HepG2 (cell line): ENCODE results near the gene ATN1. TPM values are rescaled to one million over a fixed set of nuclear protein-coding genes. Genes with fewer than 3 reads are reported as not detected.
A peak's percentile ranks its signal among the peaks of the same experiment; 100 is the strongest.

Experiments
- ATAC-seq: fragments of 200-7000 bp; cut with Tn5 transposase; 3 replicates; pipeline ENCODE4 v1.9.1; 2020; ENCODE audit warnings: mild to moderate bottlenecking, moderate library complexity
- BruUV-seq: library from RNA; stranded (reverse); fragments of 400-500 nt; replicated peaks from 2 replicates; lab custom pipeline; 2021; lab: Mats Ljungman, UMichigan
- CTCF ChIA-PET: fragments of 300-600 bp; formaldehyde crosslinking; extraction: SDS; loops from one replicate; lab custom pipeline; 2021; ENCODE audit warnings: low total read pairs, inconsistent platforms, low intra/inter-chr PET ratio; lab: Yijun Ruan, JAX
- POLR2A ChIA-PET: fragments of 350-600 bp; sonication (Branson Sonifier 250); formaldehyde crosslinking; loops from one replicate; lab custom pipeline; 2020; ENCODE audit warnings: antibody characterized with exemption, inconsistent platforms; lab: Yijun Ruan, JAX
- DNase-seq: peaks from one replicate; pipeline ENCODE4 v3.0.0-alpha.2; 2015; ENCODE audit warnings: low spot score
- FAIRE-seq: peaks from 3 replicates; lab custom pipeline; 2011; peaks lifted over from hg19 to GRCh38; lab: Jason Lieb, UNC
- H2AFZ ChIP-seq: one replicate; pipeline ENCODE4 v1.6.1; 2011; ENCODE audit warnings: low read length, inconsistent platforms
- H3K27ac ChIP-seq: fragments of 300-600 bp; 3 replicates; pipeline ENCODE4 v1.8.0; 2011; ENCODE audit warnings: mixed run types, mild to moderate bottlenecking, mixed read lengths, low read length, inconsistent platforms; ENCODE audit not compliant: insufficient read depth; ENCODE audit errors: extremely low read length
- H3K27me3 ChIP-seq, 2 experiments: fragments of 200-600 bp in 1 of 2; 2 replicates in 1 of 2; 3 replicates in 1 of 2; pipeline versions ENCODE4 v1.6.0 to v1.8.0; 2011; ENCODE audit warnings: low read length in 2 of 2, mild to moderate bottlenecking in 2 of 2, moderate library complexity in 2 of 2, inconsistent platforms in 1 of 2; ENCODE audit not compliant: insufficient read depth in 2 of 2, control insufficient read depth in 1 of 2
- H3K36me3 ChIP-seq, 2 experiments: fragments of 200-600 bp in 1 of 2; replicated peaks in 1 of 2; 2 replicates in 1 of 2; 3 replicates in 1 of 2; pipeline versions ENCODE4 v1.5.1 to v1.8.0; 2011; ENCODE audit warnings: low read length in 2 of 2, inconsistent platforms in 1 of 2; ENCODE audit not compliant: insufficient read depth in 2 of 2, control insufficient read depth in 1 of 2
- H3K4me1 ChIP-seq: 2 replicates; pipeline ENCODE4 v1.5.1; 2012; ENCODE audit warnings: low read length, inconsistent platforms; ENCODE audit not compliant: insufficient read depth
- H3K4me2 ChIP-seq: 2 replicates; pipeline ENCODE4 v1.6.0; 2011; ENCODE audit warnings: low read depth, low read length, inconsistent platforms
- H3K4me3 ChIP-seq, 3 experiments: fragments of 200-600 bp in 1 of 3; sonication (generic), shearing (Covaris generic) in 1 of 3; replicated peaks in 1 of 3; 2 replicates each; pipeline ENCODE4 v1.5.1; 2011 to 2016; ENCODE audit warnings: low read length in 3 of 3, inconsistent platforms in 2 of 3, low read depth in 2 of 3, mild to moderate bottlenecking in 2 of 3, control low read depth in 1 of 3, mixed read lengths in 1 of 3; ENCODE audit not compliant: insufficient read depth in 1 of 3
- H3K79me2 ChIP-seq: one replicate; pipeline ENCODE4 v1.6.1; 2011; ENCODE audit warnings: low read length, inconsistent platforms; ENCODE audit not compliant: insufficient read depth
- H3K9ac ChIP-seq: 2 replicates; pipeline ENCODE4 v1.6.0; 2011; ENCODE audit warnings: mild to moderate bottlenecking, low read depth, low read length, inconsistent platforms; ENCODE audit not compliant: insufficient read depth
- H3K9me3 ChIP-seq: 2 replicates; pipeline ENCODE4 v1.5.1; 2012; ENCODE audit warnings: mild to moderate bottlenecking, low read length
- H4K20me1 ChIP-seq: 2 replicates; pipeline ENCODE4 v1.6.0; 2011; ENCODE audit warnings: inconsistent platforms, mild to moderate bottlenecking, low read length, moderate library complexity; ENCODE audit not compliant: insufficient read depth
- CTCF ChIP-seq: sonication (generic); formaldehyde crosslinking; IDR thresholded peaks from 2 replicates; pipeline ENCODE4 v1.5.0; 2020; ENCODE audit warnings: mild to moderate bottlenecking, missing genetic modification reagents, moderate library complexity
- E2F5 ChIP-seq: sonication (generic); formaldehyde crosslinking; conservative IDR thresholded peaks from 2 replicates; pipeline ENCODE4 v1.4.0; 2020; ENCODE audit warnings: missing genetic modification reagents
- HOXA3 ChIP-seq: sonication (generic); formaldehyde crosslinking; IDR thresholded peaks from 2 replicates; pipeline ENCODE4 v1.5.0; 2020; ENCODE audit warnings: missing genetic modification reagents
- JDP2 ChIP-seq: sonication (generic); formaldehyde crosslinking; IDR thresholded peaks from 2 replicates; pipeline ENCODE4 v1.8.1; 2022; ENCODE audit warnings: missing genetic modification reagents, borderline replicate concordance
- KDM2A ChIP-seq: sonication (generic); formaldehyde crosslinking; IDR thresholded peaks from 2 replicates; pipeline ENCODE4 v1.4.0; 2020; ENCODE audit warnings: low read depth, missing genetic modification reagents, borderline replicate concordance
- KMT2B ChIP-seq: IDR thresholded peaks from 2 replicates; pipeline ENCODE4 v1.6.1; 2016; ENCODE audit warnings: missing genetic modification reagents, missing compliant biosample characterization
- NCOA1 ChIP-seq: sonication (generic); formaldehyde crosslinking; IDR thresholded peaks from 2 replicates; pipeline ENCODE4 v1.9.0; 2021; ENCODE audit warnings: missing genetic modification reagents
- ONECUT2 ChIP-seq: sonication (generic); formaldehyde crosslinking; IDR thresholded peaks from 2 replicates; pipeline ENCODE4 v1.4.0; 2020; ENCODE audit warnings: missing genetic modification reagents
- REXO4 ChIP-seq: sonication (generic); formaldehyde crosslinking; IDR thresholded peaks from 2 replicates; pipeline ENCODE4 v1.8.0; 2022; ENCODE audit warnings: missing genetic modification reagents, mild to moderate bottlenecking, borderline replicate concordance
- SATB2 ChIP-seq: sonication (generic); formaldehyde crosslinking; IDR thresholded peaks from 2 replicates; pipeline ENCODE4 v1.5.0; 2020; ENCODE audit warnings: missing genetic modification reagents
- SKI ChIP-seq: fragments of 450-650 bp; IDR thresholded peaks from one replicate; pipeline ENCODE4 v1.6.1; 2018; ENCODE audit warnings: mild to moderate bottlenecking; ENCODE audit not compliant: partially characterized antibody
- ZKSCAN8 ChIP-seq: IDR thresholded peaks from 2 replicates; pipeline ENCODE4 v1.6.1; 2016; ENCODE audit warnings: borderline replicate concordance, missing genetic modification reagents, missing compliant biosample characterization
- ZNF350 ChIP-seq: sonication (generic); formaldehyde crosslinking; IDR thresholded peaks from 2 replicates; pipeline ENCODE4 v1.4.0; 2020; ENCODE audit warnings: mild to moderate bottlenecking, low read depth, missing genetic modification reagents, borderline replicate concordance
- WGBS: methylation state at CpG from one replicate; pipeline ENCODE4 v1.1.6; 2017; ENCODE audit warnings: low lambda C conversion rate; 5-methylcytosine and 5-hydroxymethylcytosine counted together
- in situ Hi-C: cut with HindIII; loops from 2 replicates; pipeline ENCODE4 v1.10.0; 2017; ENCODE audit warnings: low pct_unique_long_range_greater_than_20kb; ENCODE audit not compliant: extremely low pct_ligation_motif_present
- intact Hi-C: fragments of 100-400 bp; cut with micrococcal nuclease; formaldehyde crosslinking; loops from one replicate; pipeline ENCODE4 v1.10.0; 2022; ENCODE audit not compliant: unreplicated experiment
- polyA plus RNA-seq, 8 experiments: library from polyadenylated mRNA; depleted of rRNA in 3 of 8; stranded (reverse) in 7 of 8; unstranded in 1 of 8; fragments of >200 nt; fragmentation: Illumina TruSeq in 4 of 8; extraction: Trizol in 4 of 8; gene quantifications; 2 replicates each; pipeline versions ENCODE4 v1.2.1 to v1.2.3, GENCODE V29; 2011 to 2016; ENCODE audit warnings: low read depth in 4 of 8, missing spikeins in 1 of 8, mixed read lengths in 1 of 8; ENCODE audit not compliant: insufficient read depth in 1 of 8
- total RNA-seq, 5 experiments: library from RNA; depleted of rRNA; stranded (reverse); fragments of >200 nt; fragmentation: Illumina TruSeq; extraction: Trizol; gene quantifications; 2 replicates each; pipeline ENCODE4 v1.2.3, GENCODE V29; 2016; ENCODE audit warnings: low read depth in 1 of 5
- TF ChIP-seq, protein P1 (sequence below): sonication (generic); formaldehyde crosslinking; IDR thresholded peaks from 2 replicates; pipeline ENCODE4 v1.4.0; 2020; ENCODE audit warnings: mild to moderate bottlenecking, missing genetic modification reagents
- TF ChIP-seq, protein P2 (sequence below): sonication (generic); formaldehyde crosslinking; IDR thresholded peaks from 2 replicates; pipeline ENCODE4 v1.5.0; 2020; ENCODE audit warnings: missing genetic modification reagents
- TF ChIP-seq, protein P3 (sequence below): sonication (generic); formaldehyde crosslinking; IDR thresholded peaks from 2 replicates; pipeline ENCODE4 v1.8.0; 2022; ENCODE audit warnings: missing genetic modification reagents, low read depth, mild to moderate bottlenecking, borderline replicate concordance

The ATN1 gene
- total and polyA plus RNA-seq, 2 of the 13 experiments (the other 11 are each of a cell fraction or from before 2014, with no cell fraction given): 2.1 to 8.6 TPM

GRCh38 chr12:6962285-6963015, 34.7 kb downstream of the ATN1 start:
- intact Hi-C loops: loop anchor here (1.0 kb wide), 1 partner anchor 16 kb away; no protein-coding TSS in a partner anchor
- no peaks in the 10 kb centered on the region for H3K9me3 ChIP-seq
- H3K9ac ChIP-seq: peak overlapping the region; percentile 77
- ChIA-PET POLR2A (interaction anchor here (0.7 to 8.0 kb wide), 12 partner anchors 17 to 146 kb away, joined by 3 to 180 read pairs (median 4); partner anchors contain the start of genes C12orf57, LPCAT3, RNU7-1 and SPSB2), CTCF (interaction anchor here (1.3 to 1.7 kb wide), 3 partner anchors 16 to 94 kb away, joined by 3 to 11 read pairs (median 5); partner anchors contain the start of genes C12orf57 and RNU7-1)
- H3K4me2 ChIP-seq: peak overlapping the region; percentile 94
- no peaks in the 10 kb centered on the region for H3K27me3 ChIP-seq
- in situ Hi-C loops: no loop called here
- no peaks in the 10 kb centered on the region for H4K20me1 ChIP-seq
- H3K4me1 ChIP-seq: peaks cover 39% of the 10 kb centered on the region
- BruUV-seq: TSS peak; percentile 78
- 52% methylated on average over 10 of the region's 25 CpGs for WGBS
- peak overlapping the region; percentile 76 for H3K27ac ChIP-seq
- DNase-seq (no peak), ATAC-seq (peak; percentile 29), FAIRE-seq (no peak)
- peak overlapping the region; percentile 41 to 74 (median 54); a peak in 5 of 6 replicates for H3K4me3 ChIP-seq
- H3K36me3 ChIP-seq: peaks cover 14 to 23% of the 10 kb centered on the region in 2 experiments
- H3K79me2 ChIP-seq: peaks cover 2% of the 10 kb centered on the region
- H2AFZ ChIP-seq: peak overlapping the region; percentile 94
- TF ChIP-seq, protein P1, sequence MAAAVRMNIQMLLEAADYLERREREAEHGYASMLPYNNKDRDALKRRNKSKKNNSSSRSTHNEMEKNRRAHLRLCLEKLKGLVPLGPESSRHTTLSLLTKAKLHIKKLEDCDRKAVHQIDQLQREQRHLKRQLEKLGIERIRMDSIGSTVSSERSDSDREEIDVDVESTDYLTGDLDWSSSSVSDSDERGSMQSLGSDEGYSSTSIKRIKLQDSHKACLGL: peak; percentile 60; the same call in 1 of the 2 replicates
- no peak for TF ChIP-seq KDM2A (CRISPR knock-in tag)
- TF ChIP-seq SATB2 (CRISPR knock-in tag): no peak
- no peak for TF ChIP-seq SKI
- TF ChIP-seq JDP2: no peak
- no peak for TF ChIP-seq E2F5 (CRISPR knock-in tag)
- TF ChIP-seq, protein P2, sequence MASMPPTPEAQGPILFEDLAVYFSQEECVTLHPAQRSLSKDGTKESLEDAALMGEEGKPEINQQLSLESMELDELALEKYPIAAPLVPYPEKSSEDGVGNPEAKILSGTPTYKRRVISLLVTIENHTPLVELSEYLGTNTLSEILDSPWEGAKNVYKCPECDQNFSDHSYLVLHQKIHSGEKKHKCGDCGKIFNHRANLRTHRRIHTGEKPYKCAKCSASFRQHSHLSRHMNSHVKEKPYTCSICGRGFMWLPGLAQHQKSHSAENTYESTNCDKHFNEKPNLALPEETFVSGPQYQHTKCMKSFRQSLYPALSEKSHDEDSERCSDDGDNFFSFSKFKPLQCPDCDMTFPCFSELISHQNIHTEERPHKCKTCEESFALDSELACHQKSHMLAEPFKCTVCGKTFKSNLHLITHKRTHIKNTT (CRISPR knock-in tag): no peak
- TF ChIP-seq REXO4 (CRISPR knock-in tag): no peak
- no peak for TF ChIP-seq CTCF (CRISPR knock-in tag)
- 0 out of 2 replicates have a peak, but pooled peaks have one; percentile 6 for TF ChIP-seq ZNF350
- 0 out of 2 replicates have a peak, but pooled peaks have one; percentile 17 for TF ChIP-seq HOXA3 (CRISPR knock-in tag)
- no peak for TF ChIP-seq ONECUT2 (CRISPR knock-in tag)
- no peak for TF ChIP-seq NCOA1
- TF ChIP-seq, protein P3, sequence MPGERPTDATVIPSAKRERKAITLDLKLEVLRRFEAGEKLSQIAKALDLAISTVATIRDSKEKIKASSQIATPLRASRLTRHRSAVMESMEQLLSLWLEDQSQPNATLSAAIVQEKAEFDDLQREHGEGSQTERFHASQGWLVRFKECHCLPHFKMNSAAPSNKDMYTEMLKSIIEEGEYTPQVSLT (CRISPR knock-in tag): no peak
- TF ChIP-seq KMT2B (CRISPR knock-in tag): 0 out of 2 replicates have a peak, but pooled peaks have one; percentile 5
- no peak; the same call in 1 of the 2 replicates for TF ChIP-seq ZKSCAN8
